ENCODE data around the gene BASP1.

DNA sequence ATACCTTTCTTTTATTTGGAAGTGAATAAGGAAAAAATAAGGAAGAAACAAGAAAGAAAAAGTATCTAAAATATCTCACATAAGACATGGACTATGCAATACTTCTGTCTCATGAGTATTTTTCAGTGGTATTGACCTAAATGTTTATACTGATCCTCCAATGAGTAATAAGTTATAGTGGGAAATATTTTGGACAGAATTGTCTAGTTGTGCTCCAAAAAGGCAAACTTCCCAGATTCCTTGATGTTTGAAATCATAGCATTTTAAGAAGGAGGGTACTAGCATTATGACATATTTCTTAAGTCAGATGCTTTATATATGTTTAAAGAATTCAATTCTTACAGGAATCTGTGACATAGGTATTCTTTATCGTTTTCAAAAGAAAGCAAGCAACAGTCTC lies 34.5 kb upstream of the BASP1 start:
- TF ChIP-seq MXI1 (conservative IDR thresholded peaks at IDR 0.05; ENCODE audit: poor library complexity, severe bottlenecking) (no peak), RAD21 (conservative IDR thresholded peaks at IDR 0.05) (no peak), POLR2AphosphoS5 (IDR thresholded peaks at IDR 0.05) (no peak)
- TF ChIP-seq, protein P1, sequence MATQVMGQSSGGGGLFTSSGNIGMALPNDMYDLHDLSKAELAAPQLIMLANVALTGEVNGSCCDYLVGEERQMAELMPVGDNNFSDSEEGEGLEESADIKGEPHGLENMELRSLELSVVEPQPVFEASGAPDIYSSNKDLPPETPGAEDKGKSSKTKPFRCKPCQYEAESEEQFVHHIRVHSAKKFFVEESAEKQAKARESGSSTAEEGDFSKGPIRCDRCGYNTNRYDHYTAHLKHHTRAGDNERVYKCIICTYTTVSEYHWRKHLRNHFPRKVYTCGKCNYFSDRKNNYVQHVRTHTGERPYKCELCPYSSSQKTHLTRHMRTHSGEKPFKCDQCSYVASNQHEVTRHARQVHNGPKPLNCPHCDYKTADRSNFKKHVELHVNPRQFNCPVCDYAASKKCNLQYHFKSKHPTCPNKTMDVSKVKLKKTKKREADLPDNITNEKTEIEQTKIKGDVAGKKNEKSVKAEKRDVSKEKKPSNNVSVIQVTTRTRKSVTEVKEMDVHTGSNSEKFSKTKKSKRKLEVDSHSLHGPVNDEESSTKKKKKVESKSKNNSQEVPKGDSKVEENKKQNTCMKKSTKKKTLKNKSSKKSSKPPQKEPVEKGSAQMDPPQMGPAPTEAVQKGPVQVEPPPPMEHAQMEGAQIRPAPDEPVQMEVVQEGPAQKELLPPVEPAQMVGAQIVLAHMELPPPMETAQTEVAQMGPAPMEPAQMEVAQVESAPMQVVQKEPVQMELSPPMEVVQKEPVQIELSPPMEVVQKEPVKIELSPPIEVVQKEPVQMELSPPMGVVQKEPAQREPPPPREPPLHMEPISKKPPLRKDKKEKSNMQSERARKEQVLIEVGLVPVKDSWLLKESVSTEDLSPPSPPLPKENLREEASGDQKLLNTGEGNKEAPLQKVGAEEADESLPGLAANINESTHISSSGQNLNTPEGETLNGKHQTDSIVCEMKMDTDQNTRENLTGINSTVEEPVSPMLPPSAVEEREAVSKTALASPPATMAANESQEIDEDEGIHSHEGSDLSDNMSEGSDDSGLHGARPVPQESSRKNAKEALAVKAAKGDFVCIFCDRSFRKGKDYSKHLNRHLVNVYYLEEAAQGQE (IDR thresholded peaks at IDR 0.05; ENCODE audit: borderline replicate concordance), result no peak
- TF ChIP-seq, protein P2, sequence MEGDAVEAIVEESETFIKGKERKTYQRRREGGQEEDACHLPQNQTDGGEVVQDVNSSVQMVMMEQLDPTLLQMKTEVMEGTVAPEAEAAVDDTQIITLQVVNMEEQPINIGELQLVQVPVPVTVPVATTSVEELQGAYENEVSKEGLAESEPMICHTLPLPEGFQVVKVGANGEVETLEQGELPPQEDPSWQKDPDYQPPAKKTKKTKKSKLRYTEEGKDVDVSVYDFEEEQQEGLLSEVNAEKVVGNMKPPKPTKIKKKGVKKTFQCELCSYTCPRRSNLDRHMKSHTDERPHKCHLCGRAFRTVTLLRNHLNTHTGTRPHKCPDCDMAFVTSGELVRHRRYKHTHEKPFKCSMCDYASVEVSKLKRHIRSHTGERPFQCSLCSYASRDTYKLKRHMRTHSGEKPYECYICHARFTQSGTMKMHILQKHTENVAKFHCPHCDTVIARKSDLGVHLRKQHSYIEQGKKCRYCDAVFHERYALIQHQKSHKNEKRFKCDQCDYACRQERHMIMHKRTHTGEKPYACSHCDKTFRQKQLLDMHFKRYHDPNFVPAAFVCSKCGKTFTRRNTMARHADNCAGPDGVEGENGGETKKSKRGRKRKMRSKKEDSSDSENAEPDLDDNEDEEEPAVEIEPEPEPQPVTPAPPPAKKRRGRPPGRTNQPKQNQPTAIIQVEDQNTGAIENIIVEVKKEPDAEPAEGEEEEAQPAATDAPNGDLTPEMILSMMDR (IDR thresholded peaks at IDR 0.05; ENCODE audit: poor library complexity, severe bottlenecking), result no peak

All from neural cell (in vitro differentiated cells).